ENCODE data around the gene MARCO. TPM values are rescaled to one million over a fixed set of nuclear protein-coding genes. Genes with fewer than 3 reads are reported as not detected.

The MARCO gene
- polyA plus RNA-seq, 1 donor (not counting 4 experiments of a cell fraction or from before 2014, with no cell fraction given) = 0.13 TPM

DNA sequence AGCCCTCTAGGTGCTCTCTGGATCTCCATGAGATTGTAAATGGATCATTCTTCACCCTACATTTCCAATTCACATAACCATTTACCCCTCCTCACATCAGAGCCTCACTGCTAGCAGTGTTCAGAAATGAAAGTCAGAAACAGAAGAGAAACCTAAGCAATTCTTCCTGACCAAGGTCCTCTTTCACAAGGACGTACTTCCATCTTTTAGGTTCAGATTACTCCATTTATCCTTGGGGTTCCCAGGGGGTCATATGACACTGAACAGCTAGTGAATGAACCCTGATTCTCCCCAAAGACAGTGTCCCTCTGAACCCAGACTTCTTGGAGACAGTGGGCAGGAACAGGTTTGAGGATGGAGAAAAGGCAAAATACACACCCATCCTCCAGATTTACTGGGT lies 12.9 kb upstream of the MARCO start:
- dilution Hi-C loops (cut with MboI; ENCODE audit: extremely low pct_ligation_motif_present, low sequenced_read_pairs) = no loop called here
- no peak overlapping the region for H3K4me3 ChIP-seq (ENCODE audit: control insufficient read depth in 2 of 3, extremely low read depth in 1 of 3, insufficient read depth in 2 of 3, low read depth in 1 of 3, low read length in 3 of 3)
- TF ChIP-seq CTCF (optimal IDR thresholded peaks at IDR 0.05 in 1 of 3, IDR thresholded peaks at IDR 0.05 in 1 of 3, conservative IDR thresholded peaks at IDR 0.05 in 1 of 3; ENCODE audit: extremely low read depth in 1 of 3, insufficient read depth in 2 of 3, low read length in 3 of 3) (no peak), EZH2 (IDR thresholded peaks at IDR 0.05; ENCODE audit: low read length) (no peak)
- no peaks in the 10 kb centered on the region for H3K4me1 ChIP-seq (ENCODE audit: control insufficient read depth, extremely low read depth, insufficient read depth, low read length)
- H3K9me1 ChIP-seq (ENCODE audit: control insufficient read depth, extremely low read depth, insufficient read depth, low read length) = no peaks in the 10 kb centered on the region
- H3K79me2 ChIP-seq (ENCODE audit: control insufficient read depth, insufficient read depth, low read length) = no peaks in the 10 kb centered on the region
- no peak overlapping the region for H3K27ac ChIP-seq (ENCODE audit: control insufficient read depth, insufficient read depth, low read length)
- H3K36me3 ChIP-seq (ENCODE audit: control insufficient read depth in 2 of 2, extremely low read depth in 1 of 2, insufficient read depth in 2 of 2, low read length in 2 of 2) = no peaks in the 10 kb centered on the region
- H2AFZ ChIP-seq (ENCODE audit: control insufficient read depth, low read length) = no peak overlapping the region
- no peak overlapping the region for H3K9ac ChIP-seq (ENCODE audit: control insufficient read depth, extremely low read depth, insufficient read depth, low read length)
- H4K20me1 ChIP-seq (ENCODE audit: control insufficient read depth, extremely low read depth, insufficient read depth, low read length) = no peaks in the 10 kb centered on the region
- FAIRE-seq (no peak), DNase-seq (ENCODE audit: low read depth, low spot score) (no peak)
- peaks cover 9% of the 10 kb centered on the region for H3K27me3 ChIP-seq (ENCODE audit: control insufficient read depth, extremely low read depth, insufficient read depth, low read length)
- no peak overlapping the region for H3K4me2 ChIP-seq (ENCODE audit: control insufficient read depth, extremely low read depth, insufficient read depth, low read depth, low read length)
- no peaks in the 10 kb centered on the region for H3K9me3 ChIP-seq (ENCODE audit: control insufficient read depth, low read depth, low read length)

- DNase-seq (ENCODE audit: low read depth, low spot score) = no peak
- Histone ChIP-seq H4K20me1 (ENCODE audit: control insufficient read depth, extremely low read depth, insufficient read depth, low read length) (no peaks in the 10 kb centered on the region), H3K4me3 (ENCODE audit: control insufficient read depth in 2 of 3, extremely low read depth in 1 of 3, insufficient read depth in 2 of 3, low read depth in 1 of 3, low read length in 3 of 3) (no peak overlapping the region), H3K27ac (ENCODE audit: control insufficient read depth, insufficient read depth, low read length) (no peak overlapping the region), H2AFZ (ENCODE audit: control insufficient read depth, low read length) (no peak overlapping the region), H3K4me1 (ENCODE audit: control insufficient read depth, extremely low read depth, insufficient read depth, low read length) (no peaks in the 10 kb centered on the region), H3K4me2 (ENCODE audit: control insufficient read depth, extremely low read depth, insufficient read depth, low read depth, low read length) (no peak overlapping the region), H3K9me1 (ENCODE audit: control insufficient read depth, extremely low read depth, insufficient read depth, low read length) (no peaks in the 10 kb centered on the region), H3K36me3 (ENCODE audit: control insufficient read depth in 2 of 2, extremely low read depth in 1 of 2, insufficient read depth in 2 of 2, low read length in 2 of 2) (no peaks in the 10 kb centered on the region), H3K27me3 (ENCODE audit: control insufficient read depth, extremely low read depth, insufficient read depth, low read length) (no peaks in the 10 kb centered on the region), H3K9ac (ENCODE audit: control insufficient read depth, extremely low read depth, insufficient read depth, low read length) (no peak overlapping the region), H3K79me2 (ENCODE audit: control insufficient read depth, insufficient read depth, low read length) (no peaks in the 10 kb centered on the region), H3K9me3 (ENCODE audit: control insufficient read depth, low read depth, low read length) (no peaks in the 10 kb centered on the region)
- dilution Hi-C loops (cut with MboI; ENCODE audit: extremely low pct_ligation_motif_present, low sequenced_read_pairs) = no loop called here
- TF ChIP-seq CTCF (optimal IDR thresholded peaks at IDR 0.05 in 1 of 3, IDR thresholded peaks at IDR 0.05 in 1 of 3, conservative IDR thresholded peaks at IDR 0.05 in 1 of 3; ENCODE audit: extremely low read depth in 1 of 3, insufficient read depth in 2 of 3, low read length in 3 of 3) (no peak), EZH2 (IDR thresholded peaks at IDR 0.05; ENCODE audit: low read length) (no peak)
- FAIRE-seq = no peak
These were observed 9.0 kb upstream of the MARCO start for GRCh38 chr2:118932949-118933348.

Measured in keratinocyte (primary cell).